ENCODE data around the gene SCUBE1. TPM values are rescaled to one million over a fixed set of nuclear protein-coding genes. Genes with fewer than 3 reads are reported as not detected.
A peak's percentile ranks its signal among the peaks of the same experiment; 100 is the strongest.

Gene SCUBE1
- total RNA-seq, 1 experiment from 2014 or later = not detected

DNA sequence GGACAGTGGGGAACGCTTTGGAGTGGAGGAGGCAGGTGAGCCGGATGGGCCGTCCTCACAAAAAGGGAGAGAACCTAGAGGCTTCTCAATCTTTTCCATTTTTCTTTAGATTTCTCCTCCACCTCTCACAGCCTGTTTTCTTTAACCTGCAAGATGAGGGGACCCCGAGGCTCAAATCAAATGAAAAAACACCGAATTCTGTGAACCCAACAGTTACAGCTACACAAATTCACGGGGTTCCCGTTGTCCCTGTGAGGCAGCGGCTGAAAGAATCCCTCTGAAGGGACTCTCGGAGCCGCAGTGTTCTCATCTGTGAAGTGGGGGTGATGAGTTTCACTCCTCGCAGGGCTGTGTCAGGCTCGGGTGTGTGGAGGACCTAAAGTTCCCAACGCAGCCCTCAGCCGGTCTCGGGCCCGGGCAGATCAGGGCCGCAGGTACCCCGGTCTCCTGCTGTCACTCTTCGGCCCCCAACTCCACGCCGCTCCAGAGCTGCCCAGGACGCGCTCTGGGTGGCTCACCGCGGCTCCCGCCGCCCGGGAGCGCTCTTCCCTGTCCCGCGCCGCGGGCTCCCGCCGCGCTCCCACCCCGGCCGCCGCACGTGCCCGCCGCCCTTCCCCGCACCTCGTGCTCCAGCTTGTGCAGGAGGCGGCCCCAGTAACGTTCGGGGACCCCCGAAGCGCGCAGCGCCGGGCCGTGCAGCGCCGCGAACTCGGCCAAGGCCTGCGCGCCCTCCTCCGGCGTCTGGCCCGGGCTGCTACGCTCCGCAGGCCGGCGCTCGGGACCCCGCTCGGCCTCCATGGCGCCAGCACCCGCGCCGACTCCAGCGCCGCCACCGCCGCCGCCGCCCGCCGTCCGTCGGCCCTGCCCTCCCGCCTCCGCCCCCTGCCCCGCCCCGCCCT is 156.7 kb downstream of the SCUBE1 start, which contains the start of gene TTLL12:
TSS of gene TTLL12 (minus strand) at position 863 of the 899 bp plus-strand sequence. CDS start at position 798, 65 bp downstream.
- Histone ChIP-seq H4K20me1 (ENCODE audit: insufficient read depth) (0 out of 2 replicates have a peak, but pooled peaks cover 3% of the 10 kb centered on the region), H2AFZ (peak within 1 kb of the TSS; percentile 100), H3K36me3 (ENCODE audit: low read depth) (peaks cover 2% of the 10 kb centered on the region; the same call in 1 of the 2 replicates), H3F3A (ENCODE audit: insufficient read depth, low read depth) (peaks cover 48% of the 10 kb centered on the region), H3K79me2 (ENCODE audit: low read depth) (peaks cover 48% of the 10 kb centered on the region), H3K9me3 (ENCODE audit: insufficient read depth, low read depth) (no peaks in the 10 kb centered on the region), H3K4me1 (replicated peaks; ENCODE audit: insufficient read depth) (peaks cover 37% of the 10 kb centered on the region), H3K4me2 (peak within 1 kb of the TSS; percentile 95), H3K9me2 (ENCODE audit: insufficient read depth) (no peaks in the 10 kb centered on the region), H3K27me3 (ENCODE audit: insufficient read depth, low read depth) (no peaks in the 10 kb centered on the region), H3K27ac (peak within 1 kb of the TSS; percentile 76), H3K4me3 (peak within 1 kb of the TSS; percentile 97)
- CTCF ChIA-PET = interaction anchor here (0.6 to 0.9 kb wide), 2 partner anchors 42 to 189 kb away, joined by 5 to 6 read pairs; no protein-coding TSS in a partner anchor
- TSS peak; percentile 46 for BruUV-seq (replicated peaks)
- POLR2A ChIA-PET (ENCODE audit: unreplicated experiment) = interaction anchor here (0.6 to 1.2 kb wide), 3 partner anchors 14 to 172 kb away, joined by 3 to 9 read pairs (median 3); partner anchors contain the start of gene PACSIN2
- intact Hi-C loops (cut with micrococcal nuclease; ENCODE audit: unreplicated experiment) = loop anchor here (5.0 kb wide), 1 partner anchor 34 kb away; the partner anchor contains the start of gene TSPO
- DNase-seq = peak in 1 of 2 experiments; percentile 58
- TF ChIP-seq EZH2 (IDR thresholded peaks at IDR 0.05; ENCODE audit: low read depth) = no peak
- TF ChIP-seq, protein P1, sequence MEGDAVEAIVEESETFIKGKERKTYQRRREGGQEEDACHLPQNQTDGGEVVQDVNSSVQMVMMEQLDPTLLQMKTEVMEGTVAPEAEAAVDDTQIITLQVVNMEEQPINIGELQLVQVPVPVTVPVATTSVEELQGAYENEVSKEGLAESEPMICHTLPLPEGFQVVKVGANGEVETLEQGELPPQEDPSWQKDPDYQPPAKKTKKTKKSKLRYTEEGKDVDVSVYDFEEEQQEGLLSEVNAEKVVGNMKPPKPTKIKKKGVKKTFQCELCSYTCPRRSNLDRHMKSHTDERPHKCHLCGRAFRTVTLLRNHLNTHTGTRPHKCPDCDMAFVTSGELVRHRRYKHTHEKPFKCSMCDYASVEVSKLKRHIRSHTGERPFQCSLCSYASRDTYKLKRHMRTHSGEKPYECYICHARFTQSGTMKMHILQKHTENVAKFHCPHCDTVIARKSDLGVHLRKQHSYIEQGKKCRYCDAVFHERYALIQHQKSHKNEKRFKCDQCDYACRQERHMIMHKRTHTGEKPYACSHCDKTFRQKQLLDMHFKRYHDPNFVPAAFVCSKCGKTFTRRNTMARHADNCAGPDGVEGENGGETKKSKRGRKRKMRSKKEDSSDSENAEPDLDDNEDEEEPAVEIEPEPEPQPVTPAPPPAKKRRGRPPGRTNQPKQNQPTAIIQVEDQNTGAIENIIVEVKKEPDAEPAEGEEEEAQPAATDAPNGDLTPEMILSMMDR (conservative IDR thresholded peaks at IDR 0.05) = no peak

DNA sequence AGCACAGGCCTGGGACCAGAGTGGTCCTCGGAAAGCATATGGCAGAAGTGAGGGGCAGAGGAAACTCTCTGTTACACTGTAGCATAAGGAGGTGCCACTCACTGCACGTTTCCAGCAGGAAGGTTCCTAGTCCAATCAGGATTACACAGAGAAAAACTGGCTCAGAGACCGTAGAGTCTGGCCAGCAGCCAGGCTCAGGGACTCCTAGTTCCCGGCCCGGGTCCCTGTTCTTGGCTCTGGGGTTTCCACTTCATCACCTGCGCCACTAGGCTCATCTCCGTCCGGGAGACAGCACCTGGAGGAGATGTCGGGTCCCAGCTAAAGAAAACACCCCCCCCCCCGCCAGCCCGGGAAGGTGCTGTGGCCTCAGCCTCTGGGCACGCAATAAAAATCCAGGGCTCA is 157.3 kb downstream of the SCUBE1 start:
- peaks cover 55% of the 10 kb centered on the region for H3K79me2 ChIP-seq (ENCODE audit: low read depth)
- intact Hi-C loops (cut with micrococcal nuclease; ENCODE audit: unreplicated experiment) = loop anchor here (5.0 kb wide), 1 partner anchor 34 kb away; the partner anchor contains the start of gene TSPO
- POLR2A ChIA-PET (ENCODE audit: unreplicated experiment) = no interaction called here

More for the DNA sequence above, 157.3 kb downstream of the SCUBE1 start:
- H3F3A ChIP-seq (ENCODE audit: insufficient read depth, low read depth) = peaks cover 47% of the 10 kb centered on the region
- 0 out of 2 replicates have a peak, but pooled peaks cover 9% of the 10 kb centered on the region for H4K20me1 ChIP-seq (ENCODE audit: insufficient read depth)
- DNase-seq = peak in 1 of 2 experiments; percentile 51
- H2AFZ ChIP-seq = 0 out of 2 replicates have a peak overlapping the region, but pooled peaks have one; percentile 79
- H3K4me2 ChIP-seq = peak overlapping the region; percentile 95
- H3K27ac ChIP-seq = peak overlapping the region; percentile 48
- CTCF ChIA-PET = interaction anchor here (0.6 kb wide), 2 partner anchors 188 to 570 kb away, joined by 3 to 6 read pairs; no protein-coding TSS in a partner anchor
- BruUV-seq (replicated peaks) = no TSS peak
- H3K4me1 ChIP-seq (replicated peaks; ENCODE audit: insufficient read depth) = peaks cover 37% of the 10 kb centered on the region
- peaks cover 9% of the 10 kb centered on the region; the same call in 1 of the 2 replicates for H3K36me3 ChIP-seq (ENCODE audit: low read depth)
- peak overlapping the region; percentile 97 for H3K4me3 ChIP-seq
- no peak for TF ChIP-seq EZH2 (IDR thresholded peaks at IDR 0.05; ENCODE audit: low read depth)
- TF ChIP-seq, protein P1 (conservative IDR thresholded peaks at IDR 0.05) = no peak
- no peaks in the 10 kb centered on the region for H3K9me3 ChIP-seq (ENCODE audit: insufficient read depth, low read depth)
- H3K27me3 ChIP-seq (ENCODE audit: insufficient read depth, low read depth) = no peaks in the 10 kb centered on the region
- H3K9me2 ChIP-seq (ENCODE audit: insufficient read depth) = no peaks in the 10 kb centered on the region

All from PC-9 (cell line).